ENCODE data around the gene MMEL1.

The MMEL1 gene

GRCh38 chr1:2548068-2548589 lies 84.7 kb downstream of the MMEL1 start:
- TF ChIP-seq CTCF (IDR thresholded peaks at IDR 0.05): peak; percentile 94
- Histone ChIP-seq H3K4me1 (ENCODE audit: control insufficient read depth in 1 of 2, insufficient read depth in 1 of 2, low read depth in 1 of 2, low read length in 1 of 2) (peaks cover 33 to 46% of the 10 kb centered on the region in 2 experiments), H3K27me3 (peaks cover 24% of the 10 kb centered on the region), H3K9me3 (no peaks in the 10 kb centered on the region), H3K27ac (peak overlapping the region; percentile 100), H3K4me3 (ENCODE audit: low read depth in 1 of 2, low read length in 1 of 2) (peak overlapping the region; percentile 81 to 85), H3K36me3 (no peaks in the 10 kb centered on the region)

GRCh38 chr1:2547210-2548067 lies 85.4 kb downstream of the MMEL1 start:
- Histone ChIP-seq H3K27me3 (peaks cover 31% of the 10 kb centered on the region), H3K36me3 (no peaks in the 10 kb centered on the region), H3K4me1 (ENCODE audit: control insufficient read depth in 1 of 2, insufficient read depth in 1 of 2, low read depth in 1 of 2, low read length in 1 of 2) (peaks cover 33 to 46% of the 10 kb centered on the region in 2 experiments), H3K27ac (peak overlapping the region; percentile 100), H3K9me3 (no peaks in the 10 kb centered on the region), H3K4me3 (ENCODE audit: low read depth in 1 of 2, low read length in 1 of 2) (peak overlapping the region; percentile 81 to 85)
- no peak for TF ChIP-seq CTCF (IDR thresholded peaks at IDR 0.05)

- TF ChIP-seq CTCF (IDR thresholded peaks at IDR 0.05): peak; percentile 70
- peak overlapping the region; percentile 81 to 85 for H3K4me3 ChIP-seq (ENCODE audit: low read depth in 1 of 2, low read length in 1 of 2)
- H3K36me3 ChIP-seq: no peaks in the 10 kb centered on the region
- peaks cover 39% of the 10 kb centered on the region for H3K27me3 ChIP-seq
- H3K4me1 ChIP-seq (ENCODE audit: control insufficient read depth in 1 of 2, insufficient read depth in 1 of 2, low read depth in 1 of 2, low read length in 1 of 2): peaks cover 33 to 46% of the 10 kb centered on the region in 2 experiments
- H3K27ac ChIP-seq: peak overlapping the region; percentile 100
- H3K9me3 ChIP-seq: no peaks in the 10 kb centered on the region
Observed at GRCh38 chr1:2546515-2547209, 86.2 kb downstream of the MMEL1 start.

GRCh38 chr1:2545754-2546514 lies 86.9 kb downstream of the MMEL1 start:
- peaks cover 46% of the 10 kb centered on the region for H3K27me3 ChIP-seq
- TF ChIP-seq CTCF (IDR thresholded peaks at IDR 0.05): no peak
- H3K4me1 ChIP-seq (ENCODE audit: control insufficient read depth in 1 of 2, insufficient read depth in 1 of 2, low read depth in 1 of 2, low read length in 1 of 2): peaks cover 33 to 46% of the 10 kb centered on the region in 2 experiments
- H3K27ac ChIP-seq: peak overlapping the region; percentile 100
- H3K36me3 ChIP-seq: no peaks in the 10 kb centered on the region
- H3K4me3 ChIP-seq (ENCODE audit: low read depth in 1 of 2, low read length in 1 of 2): peak overlapping the region; percentile 81 to 85
- H3K9me3 ChIP-seq: no peaks in the 10 kb centered on the region

All from neutrophil (primary cell).